Measurements from ENCODE around the gene ELMO1. TPM values are rescaled to one million over a fixed set of nuclear protein-coding genes. Genes with fewer than 3 reads are reported as not detected.

ELMO1 gene
- total RNA-seq, 1 donor from 2014 or later = not detected

GRCh38 chr7:37104822-37105518 is 343.7 kb downstream of the ELMO1 start:
- H3K36me3 Mint-ChIP-seq (ENCODE audit: unreplicated experiment) = no peaks in the 10 kb centered on the region
- H3K4me1 Mint-ChIP-seq (ENCODE audit: unreplicated experiment) = peaks cover 22% of the 10 kb centered on the region
- H3K27me3 Mint-ChIP-seq (ENCODE audit: unreplicated experiment) = no peaks in the 10 kb centered on the region
- H3K27ac Mint-ChIP-seq (ENCODE audit: unreplicated experiment) = no peak overlapping the region
- no peak for DNase-seq (ENCODE audit: extremely low spot score, unreplicated experiment)
- no peak overlapping the region for H3K4me3 Mint-ChIP-seq (ENCODE audit: unreplicated experiment)
- H3K9me3 Mint-ChIP-seq (ENCODE audit: unreplicated experiment) = no peaks in the 10 kb centered on the region
- TF ChIP-seq, protein P1, sequence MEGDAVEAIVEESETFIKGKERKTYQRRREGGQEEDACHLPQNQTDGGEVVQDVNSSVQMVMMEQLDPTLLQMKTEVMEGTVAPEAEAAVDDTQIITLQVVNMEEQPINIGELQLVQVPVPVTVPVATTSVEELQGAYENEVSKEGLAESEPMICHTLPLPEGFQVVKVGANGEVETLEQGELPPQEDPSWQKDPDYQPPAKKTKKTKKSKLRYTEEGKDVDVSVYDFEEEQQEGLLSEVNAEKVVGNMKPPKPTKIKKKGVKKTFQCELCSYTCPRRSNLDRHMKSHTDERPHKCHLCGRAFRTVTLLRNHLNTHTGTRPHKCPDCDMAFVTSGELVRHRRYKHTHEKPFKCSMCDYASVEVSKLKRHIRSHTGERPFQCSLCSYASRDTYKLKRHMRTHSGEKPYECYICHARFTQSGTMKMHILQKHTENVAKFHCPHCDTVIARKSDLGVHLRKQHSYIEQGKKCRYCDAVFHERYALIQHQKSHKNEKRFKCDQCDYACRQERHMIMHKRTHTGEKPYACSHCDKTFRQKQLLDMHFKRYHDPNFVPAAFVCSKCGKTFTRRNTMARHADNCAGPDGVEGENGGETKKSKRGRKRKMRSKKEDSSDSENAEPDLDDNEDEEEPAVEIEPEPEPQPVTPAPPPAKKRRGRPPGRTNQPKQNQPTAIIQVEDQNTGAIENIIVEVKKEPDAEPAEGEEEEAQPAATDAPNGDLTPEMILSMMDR (IDR thresholded peaks at IDR 0.05) = no peak

GRCh38 chr7:37102518-37103137 is 346.0 kb downstream of the ELMO1 start:
- TF ChIP-seq, protein P1 (IDR thresholded peaks at IDR 0.05) = no peak
- Mint-ChIP-seq H3K4me1 (ENCODE audit: unreplicated experiment) (peaks cover 2% of the 10 kb centered on the region), H3K27ac (ENCODE audit: unreplicated experiment) (no peak overlapping the region), H3K9me3 (ENCODE audit: unreplicated experiment) (no peaks in the 10 kb centered on the region), H3K27me3 (ENCODE audit: unreplicated experiment) (peaks cover 4% of the 10 kb centered on the region), H3K36me3 (ENCODE audit: unreplicated experiment) (no peaks in the 10 kb centered on the region), H3K4me3 (ENCODE audit: unreplicated experiment) (no peak overlapping the region)
- no peak for DNase-seq (ENCODE audit: extremely low spot score, unreplicated experiment)

DNA sequence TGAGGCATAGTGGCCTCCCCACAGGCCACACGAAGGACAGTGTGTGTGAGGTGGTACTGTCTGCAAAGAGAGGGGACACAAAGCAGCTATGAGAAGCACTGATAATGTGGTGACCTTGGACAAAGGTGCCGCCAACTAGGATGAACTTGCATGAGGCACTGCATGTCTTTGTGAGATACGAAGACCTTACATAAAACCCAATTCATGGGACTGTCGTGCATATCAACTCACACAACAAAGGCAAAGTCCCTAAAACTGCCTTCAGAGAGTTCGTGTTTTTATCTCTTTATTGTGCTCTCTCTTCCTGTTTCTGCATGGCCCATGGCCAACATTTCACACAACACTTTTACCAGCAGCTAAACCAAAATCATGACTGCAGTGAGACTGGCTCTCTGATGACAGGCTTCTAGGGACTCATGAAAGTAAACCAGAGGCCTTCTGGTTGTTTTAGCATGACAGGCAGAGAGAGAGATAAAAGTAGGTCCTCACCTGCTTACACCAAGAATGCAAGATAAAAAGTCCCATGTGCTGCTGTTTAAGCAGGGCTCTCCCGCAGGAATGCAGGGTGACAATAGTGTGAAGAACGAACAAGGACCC is 347.8 kb downstream of the ELMO1 start:
- Mint-ChIP-seq H3K9me3 (ENCODE audit: unreplicated experiment) (no peaks in the 10 kb centered on the region), H3K4me1 (ENCODE audit: unreplicated experiment) (peaks cover 2% of the 10 kb centered on the region), H3K36me3 (ENCODE audit: unreplicated experiment) (no peaks in the 10 kb centered on the region), H3K4me3 (ENCODE audit: unreplicated experiment) (no peak overlapping the region), H3K27me3 (ENCODE audit: unreplicated experiment) (peaks cover 4% of the 10 kb centered on the region), H3K27ac (ENCODE audit: unreplicated experiment) (no peak overlapping the region)
- DNase-seq (ENCODE audit: extremely low spot score, unreplicated experiment) = no peak
- TF ChIP-seq, protein P1 (IDR thresholded peaks at IDR 0.05) = no peak

DNA sequence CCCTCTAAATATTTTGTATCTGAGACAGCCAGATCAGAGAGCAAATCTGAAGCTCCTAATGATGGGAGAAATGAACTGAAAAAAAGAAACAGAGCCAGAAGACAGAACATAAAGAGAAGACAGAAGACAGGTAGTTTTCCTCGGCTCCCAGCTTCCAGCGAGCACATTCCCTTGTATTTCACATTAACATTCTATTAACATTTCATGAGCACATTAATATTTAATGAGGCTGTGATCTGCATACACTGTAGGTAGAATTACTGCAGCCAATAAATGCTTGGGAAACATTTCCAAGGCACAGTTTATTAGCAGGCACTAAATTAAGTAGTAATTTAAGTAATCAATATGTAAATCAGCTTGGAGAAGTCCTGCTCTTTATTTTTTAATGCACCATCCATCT is 349.9 kb downstream of the ELMO1 start:
- H3K27ac Mint-ChIP-seq (ENCODE audit: unreplicated experiment) = no peak overlapping the region
- no peaks in the 10 kb centered on the region for H3K36me3 Mint-ChIP-seq (ENCODE audit: unreplicated experiment)
- no peak overlapping the region for H3K4me3 Mint-ChIP-seq (ENCODE audit: unreplicated experiment)
- H3K9me3 Mint-ChIP-seq (ENCODE audit: unreplicated experiment) = no peaks in the 10 kb centered on the region
- H3K4me1 Mint-ChIP-seq (ENCODE audit: unreplicated experiment) = no peaks in the 10 kb centered on the region
- no peak for DNase-seq (ENCODE audit: extremely low spot score, unreplicated experiment)
- TF ChIP-seq, protein P1 (IDR thresholded peaks at IDR 0.05) = no peak
- peaks cover 4% of the 10 kb centered on the region for H3K27me3 Mint-ChIP-seq (ENCODE audit: unreplicated experiment)

DNA sequence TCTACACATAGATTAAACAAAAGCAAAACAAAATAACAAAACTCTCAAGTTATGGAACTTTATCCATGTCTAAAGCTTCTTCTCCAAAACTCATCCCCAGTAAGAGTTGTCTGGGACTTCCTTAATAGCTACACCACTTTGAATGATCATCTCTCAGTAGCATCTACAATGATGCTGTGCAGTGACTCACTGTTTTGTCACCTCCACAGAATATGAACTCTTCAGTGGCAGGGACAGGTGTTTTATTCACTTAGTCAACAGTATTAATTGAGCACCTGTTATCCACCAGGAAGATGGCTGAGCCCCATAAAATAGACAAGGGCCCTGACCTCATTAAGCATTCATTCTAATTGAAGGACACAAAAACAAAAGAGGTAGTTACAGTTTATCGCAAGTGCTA is 350.7 kb downstream of the ELMO1 start:
- H3K9me3 Mint-ChIP-seq (ENCODE audit: unreplicated experiment) = no peaks in the 10 kb centered on the region
- TF ChIP-seq, protein P1 (IDR thresholded peaks at IDR 0.05) = no peak
- no peak for DNase-seq (ENCODE audit: extremely low spot score, unreplicated experiment)
- no peak overlapping the region for H3K4me3 Mint-ChIP-seq (ENCODE audit: unreplicated experiment)
- no peak overlapping the region for H3K27ac Mint-ChIP-seq (ENCODE audit: unreplicated experiment)
- peaks cover 4% of the 10 kb centered on the region for H3K27me3 Mint-ChIP-seq (ENCODE audit: unreplicated experiment)
- H3K4me1 Mint-ChIP-seq (ENCODE audit: unreplicated experiment) = no peaks in the 10 kb centered on the region
- H3K36me3 Mint-ChIP-seq (ENCODE audit: unreplicated experiment) = no peaks in the 10 kb centered on the region
